GM10266 (cell line): Measurements from ENCODE around the gene VSIR.

Experiments
- DNase-seq: peaks from one replicate; pipeline ENCODE4 v3.0.0; 2012; ENCODE audit errors: extremely low spot score
- CTCF ChIP-seq: IDR thresholded peaks from 2 replicates; pipeline ENCODE4 v1.5.1; 2012; ENCODE audit warnings: mild to moderate bottlenecking, low read depth; ENCODE audit not compliant: control insufficient read depth, insufficient read depth; ENCODE audit errors: missing control alignments

VSIR gene

GRCh38 chr10:71788954-71789353, 15.6 kb upstream of the VSIR start:
- no peak for TF ChIP-seq CTCF
- no peak for DNase-seq

GRCh38 chr10:71784679-71785272, 11.5 kb upstream of the VSIR start:
- DNase-seq = no peak
- no peak for TF ChIP-seq CTCF

- TF ChIP-seq CTCF = no peak
- no peak for DNase-seq
Observed at GRCh38 chr10:71783917-71784678, 10.8 kb upstream of the VSIR start.

- DNase-seq = no peak
- no peak for TF ChIP-seq CTCF
Observed at GRCh38 chr10:71782917-71783490, 9.7 kb upstream of the VSIR start.

GRCh38 chr10:71782221-71782916, 9.0 kb upstream of the VSIR start:
- TF ChIP-seq CTCF = no peak
- DNase-seq = no peak

GRCh38 chr10:71780719-71781118, 7.4 kb upstream of the VSIR start:
- DNase-seq = no peak
- TF ChIP-seq CTCF = peak; percentile 24
